Upper lobe of right lung (tissue), 1 donor: ENCODE results near the gene IFNGR2. TPM values are rescaled to one million over a fixed set of nuclear protein-coding genes. Genes with fewer than 3 reads are reported as not detected.
"Not testable (repeated sequence)": the region's sequence is repeated elsewhere in the genome, so short reads cannot be mapped to it uniquely, and the experiment has no call there.

Experiments
- ATAC-seq: fragments of 200-7000 bp; cut with Tn5 transposase; one replicate; pipeline ENCODE4 v1.9.1; 2020; ENCODE audit warnings: mild to moderate bottlenecking, moderate library complexity
- DNase-seq: peaks from one replicate; pipeline ENCODE4 v3.0.0-alpha.2; 2020
- H3K27ac ChIP-seq: fragments of 200-600 bp; one replicate; pipeline ENCODE4 v1.8.0; 2022
- H3K27me3 ChIP-seq: fragments of 200-600 bp; one replicate; pipeline ENCODE4 v1.8.0; 2022; ENCODE audit warnings: mild to moderate bottlenecking
- H3K36me3 ChIP-seq: fragments of 200-600 bp; one replicate; pipeline ENCODE4 v1.8.0; 2022
- H3K4me1 ChIP-seq: fragments of 200-600 bp; one replicate; pipeline ENCODE4 v1.8.0; 2022
- H3K4me3 ChIP-seq: fragments of 200-600 bp; one replicate; pipeline ENCODE4 v1.8.0; 2022; ENCODE audit warnings: mild to moderate bottlenecking
- H3K9me3 ChIP-seq: fragments of 200-600 bp; one replicate; pipeline ENCODE4 v1.8.0; 2022
- intact Hi-C: fragments of 100-400 bp; cut with DNase I; formaldehyde crosslinking; loops from one replicate; pipeline ENCODE4 v1.11.0; 2022
- total RNA-seq: library from RNA; stranded (reverse); fragmentation: NEBNext Ultra II Directional; extraction: Animal tissue kit (Norgen Biotek cat#: 25700); gene quantifications from one replicate; pipeline ENCODE4 v1.2.1, GENCODE V29; 2021
- TF ChIP-seq, protein P1 (sequence below): fragments of 200-600 bp; IDR thresholded peaks from one replicate; pipeline ENCODE4 v1.8.0; 2022; ENCODE audit warnings: antibody characterized with exemption
- donor health status: DM: no; HTN: yes; CAD: no; lungs with severe emphysema.

Gene IFNGR2
- total RNA-seq, 1 donor from 2014 or later: 69.3 TPM

DNA sequence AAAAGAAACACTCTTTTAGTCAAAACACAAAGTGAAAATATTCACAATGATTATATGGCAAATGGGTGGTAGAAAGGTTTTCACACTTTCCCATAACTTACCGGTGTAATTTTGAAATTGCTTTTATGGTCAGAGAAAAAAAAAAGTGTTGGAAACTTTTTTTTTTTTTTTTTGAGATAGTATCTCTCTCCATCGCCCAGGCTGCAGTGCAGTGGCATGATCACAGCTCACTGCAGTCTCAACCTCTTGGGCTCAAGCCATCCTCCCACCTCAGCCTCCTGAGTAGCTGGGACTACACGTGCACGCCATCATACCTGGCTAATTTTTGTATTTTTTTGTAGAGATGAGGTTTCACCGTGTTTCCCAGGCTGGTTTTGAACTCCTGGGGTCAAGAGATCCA is 3.3 kb downstream of the IFNGR2 start:
- Histone ChIP-seq H3K4me3 (no peak overlapping the region), H3K4me1 (peaks cover 18% of the 10 kb centered on the region)
- TF ChIP-seq, protein P1, sequence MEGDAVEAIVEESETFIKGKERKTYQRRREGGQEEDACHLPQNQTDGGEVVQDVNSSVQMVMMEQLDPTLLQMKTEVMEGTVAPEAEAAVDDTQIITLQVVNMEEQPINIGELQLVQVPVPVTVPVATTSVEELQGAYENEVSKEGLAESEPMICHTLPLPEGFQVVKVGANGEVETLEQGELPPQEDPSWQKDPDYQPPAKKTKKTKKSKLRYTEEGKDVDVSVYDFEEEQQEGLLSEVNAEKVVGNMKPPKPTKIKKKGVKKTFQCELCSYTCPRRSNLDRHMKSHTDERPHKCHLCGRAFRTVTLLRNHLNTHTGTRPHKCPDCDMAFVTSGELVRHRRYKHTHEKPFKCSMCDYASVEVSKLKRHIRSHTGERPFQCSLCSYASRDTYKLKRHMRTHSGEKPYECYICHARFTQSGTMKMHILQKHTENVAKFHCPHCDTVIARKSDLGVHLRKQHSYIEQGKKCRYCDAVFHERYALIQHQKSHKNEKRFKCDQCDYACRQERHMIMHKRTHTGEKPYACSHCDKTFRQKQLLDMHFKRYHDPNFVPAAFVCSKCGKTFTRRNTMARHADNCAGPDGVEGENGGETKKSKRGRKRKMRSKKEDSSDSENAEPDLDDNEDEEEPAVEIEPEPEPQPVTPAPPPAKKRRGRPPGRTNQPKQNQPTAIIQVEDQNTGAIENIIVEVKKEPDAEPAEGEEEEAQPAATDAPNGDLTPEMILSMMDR: no peak

DNA sequence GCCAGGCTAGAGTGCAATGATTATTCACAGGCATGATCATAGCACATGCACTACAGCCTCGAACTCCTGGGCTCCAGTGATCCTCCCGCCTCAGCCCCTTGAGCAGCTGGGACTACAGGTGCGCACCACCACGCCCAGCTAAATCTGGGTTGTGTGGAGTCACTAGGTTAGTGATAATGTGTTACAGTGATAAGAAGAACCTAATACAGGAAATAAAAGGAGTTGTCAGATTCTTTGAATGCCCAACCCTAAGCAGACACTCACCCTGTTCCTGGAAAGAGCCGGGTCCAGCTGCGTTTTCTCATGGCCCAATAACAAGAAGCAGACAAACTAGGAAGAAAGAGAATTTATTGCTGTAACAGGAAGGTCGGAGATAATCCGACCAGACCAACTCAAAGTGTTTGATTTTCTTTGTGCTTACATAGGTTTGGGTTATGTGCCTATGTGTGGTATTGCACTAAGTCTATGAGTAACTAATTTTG is 8.8 kb downstream of the IFNGR2 start:
- peaks cover 18% of the 10 kb centered on the region for H3K4me1 ChIP-seq
- TF ChIP-seq, protein P1: no peak
- no peaks in the 10 kb centered on the region for H3K9me3 ChIP-seq
- DNase-seq (no peak), ATAC-seq (peak; percentile 42)
- no peaks in the 10 kb centered on the region for H3K27me3 ChIP-seq
- no peak overlapping the region for H3K4me3 ChIP-seq
- intact Hi-C loops: no loop called here
- peaks cover 23% of the 10 kb centered on the region for H3K36me3 ChIP-seq
- H3K27ac ChIP-seq: no peak overlapping the region

More for the DNA sequence above, 3.3 kb downstream of the IFNGR2 start:
- ATAC-seq: no peak
- Histone ChIP-seq H3K36me3 (no peaks in the 10 kb centered on the region), H3K27me3 (no peaks in the 10 kb centered on the region), H3K9me3 (no peaks in the 10 kb centered on the region), H3K27ac (no peak overlapping the region)
- DNase-seq: no peak
- intact Hi-C loops: no loop called here

DNA sequence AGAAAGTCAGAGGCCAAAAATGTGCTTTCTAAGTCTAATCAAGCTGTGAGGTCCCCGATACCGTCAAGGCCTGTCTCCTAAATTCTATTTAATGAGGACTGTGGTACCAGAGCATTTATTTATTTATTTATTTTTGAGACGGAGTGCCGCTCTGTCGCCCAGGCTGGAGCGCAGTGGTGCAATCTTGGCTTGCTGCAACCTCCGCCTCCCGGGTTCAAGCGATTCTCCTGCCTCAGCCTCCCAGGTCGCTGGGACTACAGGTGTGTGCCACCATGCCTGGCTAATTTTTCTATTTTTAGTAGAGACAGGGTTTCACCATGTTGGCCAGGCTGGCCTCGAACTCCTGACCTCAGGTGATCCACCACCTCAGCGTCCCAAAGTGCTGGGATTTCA is 9.2 kb downstream of the IFNGR2 start:
- DNase-seq, H3K9me3 ChIP-seq, H3K27me3 ChIP-seq, intact Hi-C loops, H3K27ac ChIP-seq, H3K4me3 ChIP-seq, ATAC-seq: not testable (repeated sequence)
- Histone ChIP-seq H3K4me1 (peaks cover 18% of the 10 kb centered on the region), H3K36me3 (peaks cover 28% of the 10 kb centered on the region)

DNA sequence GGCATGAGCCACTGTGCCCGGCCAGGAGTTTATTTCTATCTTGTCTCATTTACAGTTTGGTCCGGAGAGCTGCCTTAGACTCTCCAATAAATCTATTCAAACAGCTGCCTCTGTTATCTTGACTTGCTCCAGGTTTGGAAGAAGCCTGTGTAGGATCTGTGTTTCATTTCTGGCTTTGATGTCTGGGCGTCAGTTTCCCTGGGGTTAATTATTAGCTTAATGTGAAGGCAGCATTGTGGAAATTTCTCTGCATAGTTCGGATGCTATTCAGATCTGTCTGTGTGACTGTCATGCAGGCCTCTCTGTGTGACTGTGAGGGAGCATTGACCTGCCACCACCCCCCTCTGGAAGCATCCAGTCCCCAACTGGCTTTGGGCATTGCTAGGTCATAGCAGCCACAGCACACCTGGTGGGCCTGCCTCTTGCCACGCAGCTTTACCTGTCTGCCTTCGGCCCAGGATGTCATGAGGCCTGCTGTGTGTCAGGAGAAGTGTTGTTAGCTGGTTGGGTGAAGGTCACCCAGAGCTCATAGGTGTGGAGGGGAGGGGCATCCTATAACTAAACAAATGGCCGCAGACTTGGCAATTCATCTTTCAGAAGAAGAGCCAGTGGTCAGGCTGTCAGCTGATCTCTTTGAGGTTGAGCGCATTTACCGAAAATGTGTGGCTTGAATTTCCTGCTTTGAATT is 9.8 kb downstream of the IFNGR2 start:
- intact Hi-C loops: no loop called here
- Histone ChIP-seq H3K9me3 (no peaks in the 10 kb centered on the region), H3K4me3 (no peak overlapping the region), H3K27me3 (no peaks in the 10 kb centered on the region), H3K4me1 (peaks cover 18% of the 10 kb centered on the region), H3K27ac (peak overlapping the region; percentile 44), H3K36me3 (peaks cover 33% of the 10 kb centered on the region)
- TF ChIP-seq, protein P1: no peak
- DNase-seq: no peak
- peak; percentile 37 for ATAC-seq

DNA sequence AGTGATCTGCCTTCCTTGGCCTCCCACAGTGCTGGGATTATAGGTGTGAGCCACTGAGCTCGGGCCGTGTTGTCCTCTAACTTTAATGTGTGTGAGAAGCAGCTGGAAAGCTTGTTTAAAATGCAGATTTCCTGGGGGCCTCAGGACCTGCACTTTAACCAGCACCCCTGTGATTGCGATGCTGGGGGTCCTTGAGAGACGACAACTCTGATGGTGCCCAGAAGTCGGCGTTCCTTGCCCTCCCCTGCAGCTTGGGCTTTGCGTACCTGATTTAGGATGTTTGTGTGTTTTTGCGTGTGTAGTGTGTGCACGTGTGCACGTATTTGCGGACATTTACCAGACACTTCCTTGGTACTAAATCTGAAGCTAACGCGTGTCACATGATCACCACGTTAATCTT is 10.9 kb downstream of the IFNGR2 start:
- Histone ChIP-seq H3K27ac (no peak overlapping the region), H3K4me1 (peaks cover 27% of the 10 kb centered on the region), H3K9me3 (no peaks in the 10 kb centered on the region), H3K36me3 (peaks cover 44% of the 10 kb centered on the region), H3K27me3 (no peaks in the 10 kb centered on the region), H3K4me3 (no peak overlapping the region)
- ATAC-seq: no peak
- intact Hi-C loops: no loop called here
- TF ChIP-seq, protein P1: no peak
- DNase-seq: no peak

DNA sequence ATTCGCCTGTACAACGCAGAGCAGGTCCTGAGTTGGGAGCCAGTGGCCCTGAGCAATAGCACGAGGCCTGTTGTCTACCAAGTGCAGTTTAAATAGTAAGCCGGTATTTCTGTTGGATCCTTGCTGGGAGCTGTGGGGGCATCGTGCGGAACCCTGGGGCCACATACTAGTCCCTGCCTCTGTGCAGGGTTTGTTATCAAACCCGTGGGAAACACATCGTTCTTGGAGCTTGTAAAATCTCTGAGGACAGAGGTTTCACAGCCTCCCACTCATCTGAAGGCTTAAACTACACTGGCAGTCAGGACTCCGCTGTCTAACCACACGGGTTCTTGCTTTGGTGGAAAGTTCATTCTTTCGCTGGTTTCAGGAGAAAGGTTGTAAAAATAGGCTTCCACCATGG is 11.7 kb downstream of the IFNGR2 start:
- H3K4me3 ChIP-seq: no peak overlapping the region
- TF ChIP-seq, protein P1: no peak
- intact Hi-C loops: no loop called here
- H3K27me3 ChIP-seq: no peaks in the 10 kb centered on the region
- ATAC-seq (no peak), DNase-seq (no peak)
- no peak overlapping the region for H3K27ac ChIP-seq
- H3K4me1 ChIP-seq: peaks cover 32% of the 10 kb centered on the region
- H3K36me3 ChIP-seq: peaks cover 47% of the 10 kb centered on the region
- H3K9me3 ChIP-seq: no peaks in the 10 kb centered on the region
